GM19395 (cell line): ENCODE data around the gene HIVEP3.
"Not testable (repeated sequence)": the region's sequence is repeated elsewhere in the genome, so short reads cannot be mapped to it uniquely, and the experiment has no call there.

Source experiments
- ATAC-seq: cut with Tn5 transposase; IDR thresholded peaks from one replicate; pipeline ENCODE4 v1.9.1; 2021; ENCODE audit warnings: mild to moderate bottlenecking, moderate library complexity; ENCODE audit not compliant: unreplicated experiment

HIVEP3 gene

GRCh38 chr1:41918450-41919043 is at the start of gene HIVEP3:
Gene HIVEP3, minus strand, starts transcription at chr1:41918922.
- ATAC-seq: no peak

- ATAC-seq: no peak
Observed at GRCh38 chr1:41964400-41964799, 45.7 kb upstream of the HIVEP3 start.

- no peak for ATAC-seq
Observed at GRCh38 chr1:41963636-41964035, 44.9 kb upstream of the HIVEP3 start.

GRCh38 chr1:41958015-41958673 is 39.4 kb upstream of the HIVEP3 start:
- no peak for ATAC-seq

GRCh38 chr1:41957568-41957967 is 38.8 kb upstream of the HIVEP3 start:
- ATAC-seq: no peak

- ATAC-seq: peak; percentile 85
Observed at GRCh38 chr1:41955461-41956159, 36.9 kb upstream of the HIVEP3 start.

GRCh38 chr1:41954533-41954944 is 35.8 kb upstream of the HIVEP3 start:
- no peak for ATAC-seq

GRCh38 chr1:41953291-41953690 is 34.6 kb upstream of the HIVEP3 start:
- ATAC-seq: no peak

GRCh38 chr1:41952208-41952607 is 33.5 kb upstream of the HIVEP3 start:
- ATAC-seq: no peak

GRCh38 chr1:41951492-41951891 is 32.8 kb upstream of the HIVEP3 start:
- ATAC-seq: not testable (repeated sequence)

- ATAC-seq: no peak
Observed at GRCh38 chr1:41950820-41951219, 32.1 kb upstream of the HIVEP3 start.

GRCh38 chr1:41945946-41946345 is 27.2 kb upstream of the HIVEP3 start:
- ATAC-seq: not testable (repeated sequence)

- ATAC-seq: no peak
Observed at GRCh38 chr1:41943717-41944116, 25.0 kb upstream of the HIVEP3 start.

- ATAC-seq: no peak
Observed at GRCh38 chr1:41942278-41942677, 23.6 kb upstream of the HIVEP3 start.

- no peak for ATAC-seq
Observed at GRCh38 chr1:41941381-41941780, 22.7 kb upstream of the HIVEP3 start.

GRCh38 chr1:41939194-41939593 is 20.5 kb upstream of the HIVEP3 start:
- no peak for ATAC-seq

GRCh38 chr1:41936107-41936506 is 17.4 kb upstream of the HIVEP3 start:
- no peak for ATAC-seq

GRCh38 chr1:41935226-41935625 is 16.5 kb upstream of the HIVEP3 start:
- ATAC-seq: no peak

GRCh38 chr1:41933106-41933505 is 14.4 kb upstream of the HIVEP3 start:
- no peak for ATAC-seq

- no peak for ATAC-seq
Observed at GRCh38 chr1:41931578-41931977, 12.9 kb upstream of the HIVEP3 start.

- no peak for ATAC-seq
Observed at GRCh38 chr1:41927118-41927517, 8.4 kb upstream of the HIVEP3 start.

GRCh38 chr1:41925712-41926111 is 7.0 kb upstream of the HIVEP3 start:
- no peak for ATAC-seq
